Stimulated activated CD8-positive, alpha-beta memory T cell treated with anti-CD3 and anti-CD28 coated beads, Interleukin-2, amount 100 ng/mL, for 48 hours (primary cell): ENCODE results near the gene SIGLEC1.

Experiments
- DNase-seq, 2 donors: peaks; one replicate each; pipeline ENCODE4 v3.0.0-alpha.2; 2020; ENCODE audit warnings: low read depth in 2 of 2

Gene SIGLEC1

DNA sequence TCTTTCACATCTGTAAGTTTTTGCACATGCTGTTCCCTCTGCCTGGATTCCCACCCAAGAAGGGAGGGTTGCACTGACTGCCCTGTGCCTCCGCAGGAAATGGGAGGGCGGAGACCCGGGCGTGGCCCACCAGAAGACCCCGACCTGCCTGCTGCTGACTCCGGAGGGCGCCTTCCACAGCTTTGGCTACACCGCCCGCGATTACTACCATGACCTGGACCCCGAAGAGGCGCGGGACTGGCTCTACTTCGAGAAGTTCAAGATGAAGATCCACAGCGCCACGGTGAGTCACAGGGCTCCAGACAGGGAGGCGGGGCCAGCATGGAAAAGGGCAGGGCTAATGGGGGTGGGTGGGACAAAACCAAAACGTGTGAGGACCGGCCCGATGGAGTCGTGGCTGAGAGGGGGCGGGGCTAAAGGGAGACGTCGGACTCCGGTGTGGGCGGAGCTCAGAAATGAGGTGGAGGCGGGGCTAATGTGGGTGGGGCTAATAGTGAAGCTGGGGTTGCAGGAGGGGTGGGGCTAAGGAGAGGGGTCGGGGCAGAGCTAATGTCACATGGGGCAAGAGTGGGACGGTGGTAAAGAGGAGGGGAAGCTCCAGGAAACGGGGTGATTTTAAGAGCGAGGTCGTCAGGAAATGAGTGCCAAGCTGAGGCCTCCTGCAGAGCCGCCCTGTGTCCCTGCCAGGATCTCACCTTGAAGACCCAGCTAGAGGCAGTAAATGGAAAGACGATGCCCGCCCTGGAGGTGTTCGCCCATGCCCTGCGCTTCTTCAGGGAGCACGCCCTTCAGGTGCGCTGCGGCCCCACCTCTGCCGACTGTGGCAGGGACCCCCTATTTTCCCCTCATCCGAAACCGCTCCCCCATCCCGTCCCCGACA lies 32.6 kb upstream of the SIGLEC1 start:
- DNase-seq: peak; percentile 47 to 61

DNA sequence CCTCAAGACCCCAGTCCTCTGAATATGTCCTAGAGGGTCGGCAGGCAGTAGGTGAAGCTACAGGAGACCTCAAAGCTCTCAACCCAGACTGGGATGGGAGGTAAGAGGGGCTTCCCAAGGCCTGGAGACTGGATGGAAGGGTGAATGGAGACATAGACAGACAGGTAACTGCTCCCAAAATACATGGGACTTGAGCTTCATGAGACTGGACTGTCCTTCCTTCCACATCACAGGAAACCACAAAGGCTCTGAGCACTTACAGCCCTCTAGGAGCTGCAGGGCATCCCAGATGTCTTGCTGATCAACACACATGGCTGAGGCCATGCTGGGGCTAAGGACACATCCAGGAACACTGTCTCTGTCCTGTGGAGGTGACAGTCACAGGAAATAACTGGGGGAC lies 31.6 kb upstream of the SIGLEC1 start:
- no peak for DNase-seq

DNA sequence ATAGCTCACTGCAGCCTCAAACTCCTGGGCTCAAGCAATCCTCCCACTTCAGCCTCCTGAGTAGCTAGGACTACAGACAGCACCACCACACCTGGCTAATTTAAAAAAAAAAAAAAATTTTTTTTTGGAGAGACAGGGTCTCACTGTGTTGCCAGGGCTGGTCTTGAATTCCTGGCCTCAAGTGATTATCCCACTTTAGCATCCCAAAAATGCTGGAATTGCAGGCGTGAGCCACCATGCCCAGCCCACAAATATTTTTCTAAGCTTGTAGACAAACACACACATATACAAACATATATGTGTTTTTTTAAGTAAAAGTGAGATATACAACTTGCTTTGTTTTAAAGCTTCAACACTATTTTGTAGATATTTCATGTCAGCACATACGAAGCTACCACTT lies 30.9 kb upstream of the SIGLEC1 start:
- no peak for DNase-seq

DNA sequence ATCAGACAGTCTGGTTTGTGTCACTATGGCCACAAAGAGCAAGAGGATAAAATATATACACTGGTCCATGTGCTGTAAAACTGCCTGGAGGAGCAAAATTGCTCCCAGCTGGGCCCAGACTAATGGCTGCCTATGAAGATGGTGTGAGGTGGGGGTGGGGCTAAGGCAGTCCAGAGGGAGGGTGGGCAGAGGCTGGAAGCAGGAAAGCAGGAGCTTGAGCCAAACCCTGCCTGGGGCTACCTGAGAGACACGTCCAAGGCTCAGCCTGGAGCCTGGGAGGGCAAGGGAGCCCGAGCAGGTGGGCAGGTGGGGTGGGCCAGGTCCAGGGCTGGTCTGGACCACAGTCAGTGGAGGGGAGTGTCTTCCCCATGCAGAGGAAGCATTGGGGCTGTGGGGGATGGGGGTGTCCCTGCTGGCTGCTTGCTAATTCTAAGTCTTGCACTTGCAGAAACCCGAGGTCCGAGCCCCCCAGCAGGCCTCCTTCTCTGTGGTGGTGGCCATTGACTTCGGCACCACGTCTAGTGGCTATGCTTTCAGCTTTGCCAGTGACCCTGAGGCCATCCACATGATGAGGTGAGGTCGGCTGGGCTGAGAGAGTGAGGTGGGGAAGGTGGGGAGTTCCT lies 29.5 kb upstream of the SIGLEC1 start:
- DNase-seq: no peak

DNA sequence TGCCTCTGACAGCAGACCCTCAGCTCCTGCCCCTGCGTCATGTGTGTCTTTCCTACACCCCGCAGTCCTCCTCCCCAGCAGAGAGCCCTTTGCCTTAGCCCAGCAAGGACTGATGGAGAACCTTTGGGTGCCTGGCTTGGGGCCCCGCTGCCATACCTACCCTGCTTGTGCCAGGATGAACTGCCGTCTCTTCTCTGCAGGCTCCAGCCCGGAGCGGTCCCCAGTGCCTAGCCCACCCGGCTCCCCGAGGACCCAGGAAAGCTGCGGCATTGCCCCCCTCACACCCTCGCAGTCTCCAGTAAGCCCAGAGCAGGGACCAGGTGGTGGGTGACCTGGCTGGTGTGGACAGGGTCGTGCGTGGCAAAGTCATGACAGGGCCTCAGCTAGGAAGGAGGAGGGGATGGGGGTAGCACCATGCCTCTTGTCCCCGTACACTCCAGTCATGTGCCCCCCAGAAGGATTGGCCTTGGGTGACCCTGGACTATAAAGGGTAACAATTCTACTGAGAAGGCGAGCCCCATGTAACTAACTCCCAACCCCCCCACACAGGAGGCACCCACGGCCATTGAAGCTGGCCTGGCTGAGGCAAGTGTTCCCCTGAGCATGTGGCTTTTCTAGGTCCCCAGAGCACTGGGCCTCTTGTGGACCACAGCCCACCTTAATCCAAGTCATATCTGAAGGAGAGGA lies 28.4 kb upstream of the SIGLEC1 start:
- DNase-seq: no peak

DNA sequence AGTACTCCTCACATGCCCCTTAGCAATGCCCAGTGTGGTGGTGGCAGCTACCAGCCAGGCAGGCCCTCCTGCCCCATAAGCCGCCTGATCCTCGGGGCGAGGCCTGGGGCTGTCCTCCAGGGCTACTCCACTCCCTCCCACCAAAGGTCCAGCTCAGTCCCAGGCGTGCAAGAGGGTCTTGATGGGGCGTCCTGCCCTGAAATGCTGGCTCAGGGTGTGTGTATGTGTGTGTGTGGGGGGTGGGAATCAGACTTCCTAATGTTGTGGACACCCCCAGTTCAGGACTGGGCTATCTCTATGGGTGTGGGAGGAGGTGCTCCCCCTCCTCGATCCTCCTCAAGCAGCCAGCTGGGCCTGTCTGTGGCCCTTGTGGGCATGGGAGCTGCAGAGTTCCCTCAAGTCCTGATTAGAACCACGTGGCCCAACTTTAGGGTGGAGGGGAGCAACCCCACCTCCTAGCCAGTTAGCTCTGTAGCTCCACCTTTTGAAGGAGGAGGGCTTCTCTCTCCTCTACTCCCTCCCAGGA lies 27.6 kb upstream of the SIGLEC1 start:
- no peak for DNase-seq

DNA sequence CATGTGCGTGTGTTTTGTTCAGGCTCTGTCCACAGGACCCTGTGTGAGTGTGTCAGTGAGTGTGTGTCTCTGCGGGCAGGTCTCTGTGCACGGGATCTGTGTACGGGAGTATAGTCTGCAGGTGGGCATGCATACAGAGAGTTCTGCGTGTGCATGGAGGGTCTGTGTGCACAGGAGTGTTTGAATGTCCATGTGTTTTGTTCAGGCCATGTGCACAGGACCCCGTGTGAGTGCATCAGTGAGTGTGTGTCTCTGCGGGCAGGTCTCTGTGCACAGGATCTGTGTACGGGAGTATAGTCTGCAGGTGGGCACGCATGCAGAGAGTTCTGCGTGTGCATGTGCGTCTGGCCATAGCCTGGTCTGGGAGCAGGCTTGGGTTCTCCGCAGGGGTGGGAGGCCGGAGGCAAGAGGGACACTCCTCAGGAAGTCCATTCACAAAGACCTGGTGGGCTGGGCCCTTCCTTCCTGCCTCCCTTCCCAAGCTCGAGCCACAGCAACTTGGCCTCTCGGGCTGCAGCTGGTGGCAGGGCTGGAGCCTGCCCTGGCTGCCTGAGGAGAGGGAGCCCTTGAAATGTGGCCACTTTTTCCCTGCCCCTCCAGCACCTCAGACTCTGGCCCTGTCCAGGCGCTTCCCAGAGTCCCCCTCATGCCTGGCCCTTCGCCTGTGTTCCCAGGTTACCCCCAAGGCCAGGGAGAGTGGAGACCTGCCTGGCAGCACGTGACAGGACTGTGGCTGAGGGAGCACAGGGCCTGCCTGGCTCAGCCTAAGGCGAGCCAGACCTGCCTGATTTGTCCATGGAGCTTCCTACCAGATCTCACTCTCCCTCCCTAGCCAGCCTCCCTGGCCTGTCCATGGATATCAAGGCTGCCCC lies 26.9 kb upstream of the SIGLEC1 start:
- DNase-seq: no peak

DNA sequence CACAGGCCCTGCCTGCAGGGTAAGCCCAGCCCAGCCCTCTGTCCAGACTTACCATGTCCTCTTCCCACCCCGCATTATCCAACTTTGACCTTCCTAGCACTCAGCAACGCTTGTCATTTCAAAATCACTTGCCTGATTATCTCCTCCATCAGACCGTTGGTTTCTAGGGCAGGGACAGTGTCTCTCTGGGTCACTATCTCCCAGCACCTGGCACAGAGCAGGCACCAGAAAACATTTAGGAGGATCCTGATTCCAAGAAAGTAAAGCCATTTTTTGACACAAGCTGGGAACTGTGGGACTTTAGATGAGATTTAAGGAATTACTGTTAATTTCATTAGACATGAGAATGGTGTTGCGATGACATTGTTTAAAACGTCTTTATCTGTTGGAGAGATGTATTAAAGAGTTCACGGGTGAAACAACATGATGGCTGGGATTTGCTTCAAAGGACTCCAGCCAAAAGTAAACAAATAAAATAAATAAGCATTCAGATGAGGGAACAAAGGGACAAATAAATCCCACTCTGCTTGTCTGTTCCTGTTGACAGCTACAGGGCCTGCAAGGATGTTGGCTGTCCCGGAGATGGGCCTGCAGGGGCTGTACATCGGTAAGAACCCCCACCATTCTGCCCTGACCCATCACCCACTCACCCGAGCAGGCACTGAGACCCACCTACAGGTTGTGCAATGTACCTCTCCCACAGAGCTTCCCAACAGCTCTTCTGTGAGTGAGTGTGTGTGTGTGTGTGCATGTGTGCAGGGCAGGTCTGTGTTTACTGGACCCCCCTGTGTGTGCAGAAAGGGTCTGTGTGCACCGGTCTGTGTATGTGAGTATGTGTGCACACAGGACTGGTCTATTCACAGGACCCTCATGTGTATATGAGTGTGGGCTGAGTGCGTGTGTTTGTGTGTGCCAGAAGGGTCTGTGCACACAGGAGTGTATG lies 26.0 kb upstream of the SIGLEC1 start:
- DNase-seq: no peak

DNA sequence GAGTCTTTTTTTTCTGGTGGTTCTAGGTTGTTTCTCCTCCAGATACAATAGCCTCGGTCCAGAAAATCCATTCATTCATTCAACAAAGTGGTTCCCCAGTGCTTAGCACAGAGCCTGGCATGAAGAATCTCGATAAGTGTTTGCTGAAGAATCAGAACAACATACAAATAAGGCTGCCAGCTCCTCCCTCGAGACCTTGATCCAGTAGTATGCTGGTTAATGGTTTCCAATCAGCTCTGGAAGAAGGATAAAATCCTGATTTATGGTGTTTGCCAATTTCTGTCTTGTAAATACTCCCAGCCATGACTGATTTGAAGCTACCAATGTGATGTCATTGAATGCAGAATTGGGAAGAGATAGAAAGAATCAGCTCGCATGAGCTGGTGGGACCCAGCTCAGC lies 23.4 kb upstream of the SIGLEC1 start:
- no peak for DNase-seq

DNA sequence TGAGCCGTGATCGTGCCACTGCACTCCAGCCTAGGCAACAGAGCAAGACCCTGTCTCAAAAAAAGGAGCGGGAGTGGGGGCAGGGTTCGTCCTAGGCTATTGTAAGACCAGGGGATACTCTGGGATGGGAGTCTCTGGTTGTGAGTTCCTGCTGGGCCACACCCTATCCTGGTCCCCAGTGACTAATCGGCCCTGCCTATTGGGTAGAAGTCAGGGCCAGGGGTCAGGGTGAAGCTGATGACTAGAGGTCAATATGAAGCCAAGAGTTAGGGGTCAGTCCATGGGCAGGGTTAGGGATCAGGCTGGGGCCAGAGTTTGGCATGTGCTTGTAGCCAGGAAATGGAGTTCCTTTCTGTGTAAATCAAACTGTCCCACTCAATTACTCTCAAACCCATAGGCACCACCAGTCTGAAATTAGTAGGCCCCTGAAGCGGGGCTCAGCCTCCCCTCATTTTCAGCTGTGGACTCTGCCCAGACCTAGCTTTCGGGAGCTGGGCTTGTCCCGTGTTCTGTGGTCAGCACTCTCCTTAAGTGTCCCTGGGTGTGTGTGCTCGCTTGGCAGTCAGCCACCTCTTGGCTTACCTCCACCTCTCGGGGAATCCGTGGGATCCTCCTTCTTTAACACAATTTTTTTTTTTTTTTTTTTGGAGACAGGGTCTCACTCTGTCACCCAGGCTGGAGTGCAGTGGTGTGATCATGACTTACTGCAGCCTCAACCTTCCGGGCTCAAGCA lies 21.9 kb upstream of the SIGLEC1 start:
- DNase-seq: no peak

DNA sequence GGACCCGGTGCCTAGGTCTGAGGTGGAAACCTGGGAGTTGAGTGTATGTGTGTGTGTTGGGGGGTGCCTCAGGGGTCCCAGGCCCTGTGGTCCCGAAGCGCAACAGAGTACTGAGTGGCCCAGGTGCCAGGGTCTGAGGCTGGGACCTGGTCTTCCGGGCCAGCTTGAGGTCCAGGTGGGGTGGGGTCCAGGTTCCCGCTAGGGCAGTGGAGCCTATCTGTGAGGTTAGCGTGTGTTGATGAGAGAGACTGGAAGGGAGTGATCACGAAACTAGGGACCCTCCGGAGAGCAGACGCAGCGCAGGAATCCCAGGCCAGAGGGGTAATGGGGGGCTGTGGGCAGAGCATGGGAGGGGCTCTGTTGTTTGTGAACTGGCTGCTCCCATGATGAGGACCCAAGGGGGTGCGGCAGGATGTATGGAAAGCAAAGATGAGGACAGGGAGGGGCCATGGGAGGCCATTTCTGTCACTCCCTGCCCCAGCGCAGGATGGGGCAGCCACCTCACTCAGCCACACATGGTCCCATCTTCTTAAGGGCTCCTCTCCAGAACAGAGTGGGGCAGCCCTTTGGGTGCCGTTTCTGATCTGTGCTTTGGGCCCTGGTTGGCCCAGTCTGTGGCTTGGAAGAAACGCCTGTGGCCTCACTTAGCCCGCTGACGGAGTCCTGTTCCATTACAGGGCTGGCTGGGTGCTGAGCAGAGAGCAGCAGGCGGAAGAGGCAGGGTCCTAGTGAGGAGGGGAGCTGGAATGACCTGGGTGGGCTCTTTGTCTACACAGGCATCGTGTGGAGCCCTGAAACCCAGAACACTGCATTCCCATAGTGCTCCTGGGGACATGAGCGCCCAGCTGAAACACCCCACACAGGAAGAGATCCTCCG lies 21.0 kb upstream of the SIGLEC1 start:
- no peak for DNase-seq

DNA sequence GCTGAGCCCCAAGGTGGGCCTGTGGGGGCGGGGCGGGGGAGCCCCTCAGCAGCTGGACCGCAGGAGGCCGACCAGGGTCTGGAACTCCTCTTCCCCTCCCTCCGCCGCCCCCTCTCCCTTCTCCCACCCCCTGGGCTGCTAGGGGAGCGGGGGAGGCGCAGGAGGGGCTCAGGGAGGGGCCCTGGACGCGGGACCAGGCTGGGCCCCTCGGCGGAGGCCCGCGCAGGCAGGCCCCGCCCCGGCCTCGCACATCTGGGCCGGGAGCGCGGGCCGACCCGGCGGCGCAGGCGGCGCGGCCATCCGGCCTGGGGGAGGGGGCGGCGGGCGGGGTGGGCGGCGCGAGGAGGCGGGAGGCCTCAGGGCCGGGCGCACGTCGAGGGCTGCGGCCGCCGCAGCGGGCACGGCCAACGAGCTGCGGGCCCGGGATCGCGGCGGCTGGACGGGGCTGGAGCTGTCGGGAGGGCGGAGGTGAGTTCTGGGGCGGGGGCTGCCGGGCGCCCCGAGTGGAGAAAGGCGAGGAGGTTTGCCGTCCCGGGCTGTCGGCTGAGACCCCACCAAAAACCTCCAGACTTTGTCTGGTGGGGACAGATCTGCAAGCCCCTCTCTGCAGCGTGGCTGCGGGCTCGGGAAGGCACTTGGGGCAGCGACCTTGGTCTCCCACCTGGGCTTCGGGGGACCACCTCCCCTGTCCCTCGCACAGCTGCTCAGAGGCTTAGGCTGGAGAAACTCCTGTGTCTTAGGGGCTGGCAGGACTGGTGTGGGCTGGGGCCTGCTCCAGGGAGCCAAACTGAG lies 20.1 kb upstream of the SIGLEC1 start, which contains the start of gene HSPA12B:
HSPA12B (plus strand) TSS at position 359 of the 792 bp plus-strand sequence. CDS start 5,990 bp downstream, outside the sequence.
- no peak for DNase-seq

DNA sequence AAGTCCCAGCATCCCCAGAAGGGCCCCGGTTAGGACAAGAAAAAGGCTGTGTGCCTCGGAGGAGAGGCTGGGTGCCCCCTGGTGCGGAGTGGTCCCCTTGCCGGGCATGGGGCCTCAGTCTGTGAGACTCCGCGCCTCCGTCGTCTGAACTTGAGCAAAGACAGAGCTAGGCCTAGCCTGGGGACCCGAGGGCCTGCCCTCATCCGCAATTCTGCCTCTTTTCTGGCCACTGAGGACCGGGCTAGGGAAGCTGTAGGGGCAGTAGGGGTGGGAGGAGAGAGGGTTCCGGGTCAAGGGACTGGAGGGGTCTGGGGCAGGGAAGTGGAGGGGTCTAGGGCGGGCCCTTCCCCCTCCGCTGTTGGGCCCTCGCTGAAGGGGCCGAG lies 19.5 kb upstream of the SIGLEC1 start:
- DNase-seq: no peak

DNA sequence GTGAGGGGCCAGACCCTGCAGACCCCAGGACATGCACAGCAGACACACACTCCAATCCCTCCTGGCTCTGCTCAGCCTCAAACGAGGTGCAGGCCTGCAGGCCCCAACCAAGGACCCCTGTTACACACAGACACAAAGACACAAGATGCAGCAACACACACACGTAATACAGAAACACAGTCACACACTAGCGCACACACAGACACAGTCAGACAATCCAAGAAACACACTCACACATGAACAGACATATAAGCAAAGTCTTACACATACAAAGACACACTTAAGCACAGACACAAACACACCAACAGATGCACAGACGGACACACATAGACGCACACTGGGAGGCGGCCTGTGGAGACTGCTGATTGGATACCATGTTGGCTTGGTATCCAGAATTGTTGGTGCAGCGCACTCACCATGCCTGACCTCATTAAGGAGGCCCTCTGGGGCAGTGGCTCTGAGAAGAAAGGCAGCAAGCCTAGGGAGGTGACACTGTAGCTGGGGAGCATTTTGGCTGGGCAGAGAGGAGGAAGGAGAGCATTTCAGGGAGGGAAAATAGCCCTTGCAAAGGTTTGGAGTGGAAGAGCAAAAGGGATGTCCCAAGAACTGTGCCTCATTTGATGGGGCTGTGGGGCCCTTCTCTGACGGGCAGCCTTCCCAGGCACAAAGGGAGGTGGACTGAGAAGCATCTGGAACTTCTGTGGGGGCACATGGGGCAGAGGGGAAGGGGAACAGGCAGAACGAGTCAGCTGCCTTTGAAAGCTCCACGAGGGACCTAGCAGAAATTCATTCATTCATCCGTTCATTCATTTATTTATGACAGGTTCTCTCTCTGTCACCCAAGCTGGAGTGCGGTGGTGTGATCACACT lies 18.6 kb upstream of the SIGLEC1 start:
- DNase-seq: no peak

DNA sequence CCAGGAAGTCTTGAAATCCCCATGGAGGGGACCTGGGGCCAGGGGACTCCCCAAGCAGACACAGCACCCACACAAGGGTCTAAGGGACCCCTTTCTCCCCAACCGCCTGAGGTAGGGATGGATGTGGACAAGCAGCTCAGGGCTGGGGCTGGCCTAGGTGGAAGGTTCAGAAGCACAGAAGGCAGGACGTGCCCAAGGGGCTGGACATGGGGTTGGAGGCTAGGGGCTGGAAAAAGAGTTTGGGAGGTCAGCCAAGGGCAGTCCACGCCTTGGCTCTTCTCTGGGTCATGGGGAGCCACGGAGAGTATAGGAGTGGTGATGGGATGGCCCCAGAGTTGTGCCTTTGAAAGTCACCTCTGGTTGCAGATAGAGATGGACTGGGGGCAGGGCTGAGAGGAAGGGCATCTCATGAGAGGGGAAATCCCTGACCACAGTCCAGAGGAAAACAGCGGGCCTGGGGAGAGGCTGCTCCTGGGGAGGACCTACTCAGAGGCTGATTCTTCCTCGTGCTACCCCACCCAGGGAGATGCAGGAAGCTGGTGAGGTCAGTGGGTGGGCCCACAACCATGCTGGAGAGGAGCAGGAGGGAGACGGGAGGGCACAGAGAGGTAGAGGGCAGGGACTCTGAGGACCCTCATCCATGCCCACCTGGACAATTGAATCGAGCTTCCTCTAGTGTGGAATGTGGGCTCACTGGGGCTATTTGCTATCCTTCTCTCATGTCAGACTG lies 17.6 kb upstream of the SIGLEC1 start:
- no peak for DNase-seq

DNA sequence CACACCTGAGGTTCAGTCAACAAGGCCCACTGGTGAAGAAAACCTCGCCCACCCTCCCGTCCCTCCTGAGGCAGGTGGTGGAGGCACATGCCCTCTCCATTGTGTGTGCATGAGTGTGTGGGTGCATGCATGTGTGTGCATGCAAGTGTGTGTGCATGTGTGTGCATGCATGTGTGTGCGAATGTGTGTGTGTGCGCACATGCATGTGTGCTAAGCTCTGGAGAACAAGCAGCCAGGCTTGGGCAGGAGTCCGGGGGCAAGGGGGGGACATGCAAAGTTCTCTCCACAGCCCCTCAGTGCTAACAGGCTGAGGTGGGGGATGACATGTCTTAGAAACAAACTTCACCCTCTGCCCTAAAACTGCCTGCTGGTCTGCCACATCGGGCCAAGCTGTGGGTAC lies 17.0 kb upstream of the SIGLEC1 start:
- no peak for DNase-seq
